ENCODE measurements around the gene NAT16.
"Not testable (repeated sequence)": the region's sequence is repeated elsewhere in the genome, so short reads cannot be mapped to it uniquely, and the experiment has no call there.

Gene NAT16

DNA sequence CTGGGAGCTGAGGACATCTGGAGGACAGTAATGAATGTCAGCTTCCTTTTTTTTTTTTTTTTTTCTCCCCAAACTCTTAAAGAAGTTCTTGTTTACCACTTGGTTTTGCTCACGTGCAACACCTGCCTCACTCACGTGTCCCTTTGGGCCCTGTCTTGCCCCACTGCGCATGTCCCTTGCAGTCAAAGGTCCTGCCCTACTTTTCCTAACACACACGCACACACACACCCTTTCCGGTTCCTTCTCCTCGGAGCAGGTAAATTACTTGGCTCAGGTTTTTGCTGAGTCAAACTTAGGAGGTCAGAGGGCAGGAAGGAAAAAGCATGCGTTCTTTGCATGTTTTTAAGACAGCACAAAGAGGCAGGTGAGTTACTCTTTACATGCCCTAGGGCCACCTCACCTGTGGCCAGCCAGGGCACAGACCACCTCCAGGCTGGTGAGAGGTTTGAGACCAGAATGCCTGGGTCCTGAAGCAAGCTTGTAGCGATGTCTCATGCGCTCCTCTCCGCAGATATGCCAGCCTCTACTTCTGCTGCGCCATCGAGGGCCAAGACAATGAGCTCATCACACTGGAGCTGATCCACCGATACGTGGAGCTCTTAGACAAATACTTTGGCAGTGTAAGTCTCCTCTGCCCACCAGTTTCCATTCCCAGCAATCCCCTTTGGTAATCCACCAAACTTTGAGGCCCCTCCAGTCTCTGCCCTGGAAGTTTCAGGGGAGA is 23.1 kb downstream of the NAT16 start:
- no peak for DNase-seq

DNA sequence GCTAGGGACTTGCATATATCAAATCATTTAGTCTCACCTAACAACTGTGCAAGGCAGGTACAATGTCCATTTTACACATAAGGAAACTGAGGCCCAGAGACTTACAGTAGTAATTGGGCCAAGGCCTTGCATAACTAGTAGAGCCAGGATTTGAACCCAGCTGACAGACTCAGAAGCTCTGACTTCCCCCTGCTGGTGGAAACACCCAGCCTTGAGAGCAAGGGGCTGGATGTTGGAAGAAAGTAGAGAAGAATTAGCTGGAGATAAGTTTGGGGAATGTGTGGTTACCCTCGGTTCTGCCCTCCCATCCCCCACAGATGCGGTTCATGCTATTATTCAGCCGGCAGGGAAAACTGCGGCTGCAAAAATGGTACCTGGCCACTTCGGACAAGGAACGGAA is 23.8 kb downstream of the NAT16 start:
- DNase-seq = no peak

DNA sequence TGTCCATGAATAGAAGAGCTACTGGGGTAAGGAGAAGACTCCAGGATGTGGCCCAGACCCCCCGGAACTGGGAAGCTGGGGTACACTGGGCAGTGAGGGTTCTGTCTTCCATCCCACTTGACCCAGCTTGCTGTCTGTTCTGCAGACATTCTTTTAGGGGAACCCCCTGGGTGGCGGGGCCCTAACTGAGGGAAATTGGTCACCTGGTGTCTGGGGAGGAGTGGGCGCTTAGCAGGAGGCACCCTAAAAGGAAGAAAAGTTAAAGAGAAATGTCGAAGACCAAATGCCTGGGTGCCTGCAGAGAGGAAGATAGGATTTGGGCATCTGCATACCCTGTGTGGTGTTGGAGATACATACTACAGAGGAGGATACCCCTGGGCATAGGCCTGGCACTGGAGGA is 24.8 kb downstream of the NAT16 start:
- no peak for DNase-seq

DNA sequence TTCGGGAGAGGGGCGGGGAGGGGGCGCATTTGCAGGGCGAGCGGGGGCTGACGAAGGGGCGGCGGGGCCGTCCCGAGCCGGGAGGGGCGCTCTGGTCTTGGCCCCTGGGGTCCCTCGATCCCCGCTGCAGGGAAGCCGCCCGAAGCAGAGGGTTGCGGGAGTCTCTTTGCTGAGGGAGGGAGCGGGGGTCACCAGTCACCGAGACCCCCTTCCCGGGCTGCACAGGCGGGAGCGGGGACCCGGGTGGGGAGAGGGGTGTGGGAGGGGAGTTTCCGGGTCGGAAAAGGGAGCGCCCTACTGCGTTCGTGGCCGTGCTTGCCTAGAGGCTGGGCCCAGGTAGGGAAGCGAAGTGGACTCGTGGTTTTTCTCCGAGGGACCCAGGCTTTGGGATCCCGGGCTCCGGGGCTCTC is 25.4 kb downstream of the NAT16 start:
- DNase-seq = no peak

DNA sequence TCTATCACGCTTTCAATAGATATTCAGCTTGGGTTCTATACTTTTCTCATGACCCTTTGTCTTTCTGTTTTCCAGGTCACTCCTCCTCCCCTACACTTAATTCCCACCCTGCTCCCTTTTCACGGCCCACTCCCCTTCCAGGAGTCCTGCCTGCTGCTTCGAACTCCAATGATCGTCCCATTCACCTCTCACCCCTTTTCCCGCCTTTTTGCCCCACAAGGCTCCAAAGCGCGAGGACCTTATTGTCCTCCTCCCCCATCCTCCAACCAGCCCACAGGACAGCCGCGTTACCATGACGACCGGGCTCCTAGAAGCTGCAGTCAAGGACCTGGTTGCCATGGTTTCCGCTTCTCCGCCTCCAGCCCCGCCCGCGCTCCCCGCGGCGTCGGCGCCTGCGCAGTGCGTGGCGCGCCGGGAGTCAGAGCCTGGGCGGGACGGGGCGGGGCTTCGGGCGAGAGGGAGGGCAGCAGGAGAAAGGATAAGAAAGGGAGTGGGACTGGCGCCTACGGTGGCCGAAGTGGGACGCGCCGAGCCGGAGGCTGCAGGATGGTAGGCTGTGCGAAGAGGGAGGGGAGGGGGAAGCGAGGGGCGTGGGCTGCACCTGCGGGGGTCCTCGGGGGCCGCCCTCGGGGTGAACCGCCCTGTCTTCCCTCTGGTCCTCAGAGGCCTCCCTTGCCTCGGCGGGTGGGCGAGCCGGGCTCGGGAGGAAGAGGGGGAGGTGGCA is 26.0 kb downstream of the NAT16 start, which contains the start of gene AP1S1:
TSS of gene AP1S1 (plus strand) at position 508 of the 724 bp plus-strand sequence. CDS start at position 547, 39 bp downstream.
- DNase-seq = peak; percentile 90 to 94

DNA sequence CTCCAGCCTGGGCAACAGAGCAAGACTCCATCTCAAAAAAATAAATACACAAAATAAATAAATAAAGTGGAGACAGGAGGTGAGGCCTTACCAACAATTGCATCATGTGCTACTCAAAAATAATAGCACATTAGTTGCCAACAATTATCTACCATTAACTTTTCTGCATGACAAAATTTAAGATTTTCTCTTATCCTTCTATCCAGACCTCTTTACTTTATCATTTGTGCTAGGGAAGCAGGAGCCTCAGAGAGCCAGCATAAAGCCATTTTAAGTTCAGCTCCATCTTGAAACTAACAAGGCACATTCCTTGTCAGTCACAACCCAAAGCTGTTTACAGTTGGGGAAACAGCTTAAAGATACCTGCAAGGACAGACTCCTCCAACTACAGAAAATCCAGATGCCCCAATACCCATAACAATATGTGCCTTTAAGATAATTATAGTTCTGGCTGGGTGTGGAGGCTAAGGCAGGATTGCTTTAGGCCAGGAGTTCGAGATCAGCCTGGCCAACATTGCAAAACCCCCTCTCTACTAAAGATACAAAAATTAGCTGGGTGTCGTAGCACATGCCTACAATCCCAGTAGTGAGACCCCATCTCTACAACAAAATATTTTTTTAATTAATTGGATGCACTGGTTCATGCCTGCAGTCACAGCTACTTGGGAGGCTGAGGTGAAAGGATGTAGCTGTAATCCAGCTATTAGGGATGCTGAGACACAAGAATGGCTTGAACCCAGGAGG is 28.0 kb downstream of the NAT16 start:
- no peak for DNase-seq

DNA sequence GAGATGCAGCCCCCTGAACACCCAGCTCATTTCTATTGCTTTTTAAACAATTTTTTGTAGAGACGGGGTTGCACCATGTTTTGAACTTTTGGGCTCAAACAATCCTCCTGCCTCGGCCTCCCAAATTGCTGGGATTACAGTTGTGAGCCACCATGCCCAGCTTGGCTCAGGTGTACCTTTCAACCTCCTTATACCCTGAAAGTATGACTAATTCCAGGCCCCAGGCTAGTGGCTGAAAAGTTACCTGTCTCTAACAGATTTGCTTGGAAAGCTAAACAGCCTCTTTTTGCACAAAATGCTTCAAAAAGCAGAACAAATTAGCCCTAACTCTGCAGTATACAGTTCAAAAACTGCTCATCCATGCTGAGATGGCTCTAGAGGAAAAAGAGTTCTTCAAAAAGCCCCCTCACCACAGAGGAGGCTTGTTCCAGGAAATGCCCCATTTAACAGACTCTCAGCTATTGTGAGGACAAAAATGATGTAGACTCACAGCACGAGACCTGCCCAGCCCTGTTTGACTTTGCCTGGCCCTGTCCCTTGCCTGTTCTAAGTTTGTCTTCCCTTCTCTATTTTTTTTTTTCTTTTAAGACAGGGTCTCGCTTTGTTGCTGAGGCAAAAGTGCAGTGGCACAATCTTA is 39.2 kb downstream of the NAT16 start:
- DNase-seq = no peak

DNA sequence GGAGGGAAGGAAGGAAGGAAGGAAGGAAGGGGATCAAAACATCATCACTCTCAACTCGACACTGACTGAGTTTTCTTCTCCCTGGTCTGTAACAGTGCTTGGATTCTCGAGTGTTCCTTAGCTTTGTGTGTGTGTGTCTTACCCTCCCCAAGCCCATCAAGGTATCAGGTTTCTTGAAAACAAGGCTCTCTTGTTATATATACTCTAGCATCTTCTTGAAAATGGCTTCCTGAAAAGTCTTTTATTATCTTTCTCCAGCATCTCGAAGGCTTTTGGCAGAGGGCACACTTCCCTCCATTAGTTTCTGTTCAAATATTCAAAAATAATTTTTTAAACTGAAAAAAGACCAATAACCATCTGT is 39.8 kb downstream of the NAT16 start:
- no peak for DNase-seq

DNA sequence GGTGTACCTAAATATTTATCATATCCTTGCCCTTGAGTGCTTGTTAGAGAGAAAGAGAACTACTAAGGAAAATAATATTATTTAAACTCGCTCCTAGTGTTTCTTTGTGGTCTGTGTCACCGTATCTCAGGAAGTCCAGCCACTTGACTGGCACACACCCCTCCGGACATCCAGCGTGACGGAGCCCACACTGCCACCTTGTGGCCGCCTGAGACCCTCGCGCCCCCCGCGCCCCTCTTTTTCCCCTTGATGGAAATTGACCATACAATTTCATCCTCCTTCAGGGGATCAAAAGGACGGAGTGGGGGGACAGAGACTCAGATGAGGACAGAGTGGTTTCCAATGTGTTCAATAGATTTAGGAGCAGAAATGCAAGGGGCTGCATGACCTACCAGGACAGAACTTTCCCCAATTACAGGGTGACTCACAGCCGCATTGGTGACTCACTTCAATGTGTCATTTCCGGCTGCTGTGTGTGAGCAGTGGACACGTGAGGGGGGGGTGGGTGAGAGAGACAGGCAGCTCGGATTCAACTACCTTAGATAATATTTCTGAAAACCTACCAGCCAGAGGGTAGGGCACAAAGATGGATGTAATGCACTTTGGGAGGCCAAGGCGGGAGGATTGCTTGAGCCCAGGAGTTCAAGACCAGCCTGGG is 41.8 kb downstream of the NAT16 start:
- DNase-seq = peak; percentile 16 to 58

DNA sequence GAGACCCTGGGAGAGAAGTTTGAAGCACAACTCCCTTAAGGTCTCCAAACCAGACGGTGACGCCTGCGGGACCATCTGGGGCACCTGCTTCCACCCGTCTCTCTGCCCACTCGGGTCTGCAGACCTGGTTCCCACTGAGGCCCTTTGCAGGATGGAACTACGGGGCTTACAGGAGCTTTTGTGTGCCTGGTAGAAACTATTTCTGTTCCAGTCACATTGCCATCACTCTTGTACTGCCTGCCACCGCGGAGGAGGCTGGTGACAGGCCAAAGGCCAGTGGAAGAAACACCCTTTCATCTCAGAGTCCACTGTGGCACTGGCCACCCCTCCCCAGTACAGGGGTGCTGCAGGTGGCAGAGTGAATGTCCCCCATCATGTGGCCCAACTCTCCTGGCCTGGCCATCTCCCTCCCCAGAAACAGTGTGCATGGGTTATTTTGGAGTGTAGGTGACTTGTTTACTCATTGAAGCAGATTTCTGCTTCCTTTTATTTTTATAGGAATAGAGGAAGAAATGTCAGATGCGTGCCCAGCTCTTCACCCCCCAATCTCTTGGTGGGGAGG is 42.4 kb downstream of the NAT16 start:
- DNase-seq = no peak

DNA sequence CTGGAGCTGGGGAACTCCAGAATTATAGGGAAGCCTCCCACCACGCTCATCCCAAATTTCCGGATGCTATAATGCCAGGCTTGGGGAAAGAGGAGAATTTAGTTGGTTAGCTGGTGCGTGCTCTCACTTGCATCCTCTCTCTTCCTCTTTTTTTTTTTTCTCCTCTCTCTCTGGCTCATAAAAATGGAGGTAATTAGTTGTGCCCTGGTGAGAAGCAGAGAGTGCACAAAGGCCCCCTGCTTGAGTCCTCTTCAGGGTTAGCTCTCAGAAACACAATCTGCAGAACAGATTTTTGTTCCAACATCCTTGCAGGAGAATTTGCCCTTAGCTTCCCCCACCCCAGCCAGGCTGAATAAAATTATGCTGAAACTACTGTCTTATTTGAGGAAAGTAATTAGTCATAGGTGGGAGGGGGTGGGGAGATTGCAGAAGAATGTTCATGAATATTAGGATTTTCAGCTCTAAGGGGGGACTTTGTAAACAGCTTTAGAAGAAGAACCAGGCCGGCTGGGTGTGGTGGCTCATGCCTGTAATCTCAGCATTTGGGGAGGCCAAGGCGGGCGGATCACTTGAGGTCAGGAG is 45.6 kb downstream of the NAT16 start:
- DNase-seq = no peak

DNA sequence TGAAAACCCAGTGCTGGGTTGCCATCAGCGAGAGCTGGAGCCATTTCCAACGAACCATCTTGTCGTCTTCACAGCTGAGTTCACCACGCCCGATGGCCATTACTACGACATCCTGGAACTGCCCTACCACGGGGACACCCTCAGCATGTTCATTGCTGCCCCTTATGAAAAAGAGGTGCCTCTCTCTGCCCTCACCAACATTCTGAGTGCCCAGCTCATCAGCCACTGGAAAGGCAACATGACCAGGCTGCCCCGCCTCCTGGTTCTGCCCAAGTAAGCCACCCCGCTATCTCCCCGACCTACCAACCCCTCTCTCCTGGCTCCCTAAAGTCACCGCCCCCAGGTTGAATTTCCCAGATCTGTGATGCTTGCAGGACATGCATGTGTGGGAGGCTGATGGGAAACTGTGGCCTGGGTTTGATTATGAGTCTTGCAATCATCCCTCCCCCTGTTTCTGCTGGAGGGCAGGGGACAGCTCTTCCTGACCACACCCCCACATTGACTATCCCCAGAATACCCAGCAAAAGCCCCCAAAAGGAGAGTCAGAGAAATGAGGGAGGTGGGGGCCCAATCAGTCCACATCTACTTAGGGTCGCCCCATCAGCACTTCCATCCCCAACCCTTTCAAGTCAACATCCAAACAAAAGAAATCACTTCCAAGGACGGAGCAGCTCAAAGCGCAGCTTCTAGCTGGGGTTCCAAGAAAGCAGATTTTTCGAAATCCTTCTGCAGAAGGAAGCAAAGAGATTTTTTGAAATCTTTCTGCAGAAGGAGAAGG is 46.3 kb downstream of the NAT16 start:
- DNase-seq = no peak

DNA sequence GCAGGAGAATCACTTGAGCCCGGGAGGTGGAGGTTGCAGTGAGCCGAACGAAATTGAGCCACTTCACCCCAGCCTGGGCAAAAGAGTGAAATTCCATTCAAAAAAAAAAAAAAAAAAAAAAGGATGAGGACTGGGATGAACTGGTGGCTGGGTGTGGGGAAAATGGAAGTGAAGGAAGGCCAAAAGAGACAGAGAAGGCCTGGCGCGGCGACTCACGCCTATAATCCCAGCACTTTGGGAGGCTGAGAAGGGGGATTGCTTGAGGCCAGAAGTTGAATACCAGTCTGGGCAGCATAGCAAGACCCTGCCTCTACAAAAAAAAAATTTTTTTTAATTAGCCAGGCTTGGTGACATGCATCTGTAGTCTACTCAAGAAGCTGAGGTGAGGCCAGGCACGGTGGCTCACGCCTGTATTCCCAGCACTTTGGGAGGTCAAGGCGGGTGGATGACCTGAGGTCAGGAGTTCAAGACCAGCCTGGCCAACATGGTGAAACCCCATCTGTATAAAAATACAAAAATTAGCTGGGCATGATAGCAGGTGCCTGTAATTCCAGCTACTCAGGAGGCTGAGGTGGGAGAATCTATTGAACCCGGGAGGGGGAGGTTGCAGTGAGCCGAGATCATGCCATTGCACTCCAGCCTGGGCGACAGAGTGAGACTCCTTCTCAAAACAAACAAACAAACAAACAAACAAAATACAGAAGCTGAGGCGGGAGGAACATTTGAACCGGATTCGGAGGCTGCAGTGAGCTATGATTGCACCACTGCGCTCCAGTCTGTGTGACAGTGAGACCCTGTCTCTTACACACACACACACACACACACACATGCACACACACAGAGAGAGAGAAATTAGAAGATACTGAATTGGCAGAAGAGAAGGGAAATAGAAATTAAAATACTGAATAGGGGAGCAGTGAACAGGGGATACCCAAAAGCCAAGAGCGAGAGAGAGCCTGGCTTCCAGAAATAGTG is 47.2 kb downstream of the NAT16 start:
- not testable (repeated sequence) for DNase-seq

DNA sequence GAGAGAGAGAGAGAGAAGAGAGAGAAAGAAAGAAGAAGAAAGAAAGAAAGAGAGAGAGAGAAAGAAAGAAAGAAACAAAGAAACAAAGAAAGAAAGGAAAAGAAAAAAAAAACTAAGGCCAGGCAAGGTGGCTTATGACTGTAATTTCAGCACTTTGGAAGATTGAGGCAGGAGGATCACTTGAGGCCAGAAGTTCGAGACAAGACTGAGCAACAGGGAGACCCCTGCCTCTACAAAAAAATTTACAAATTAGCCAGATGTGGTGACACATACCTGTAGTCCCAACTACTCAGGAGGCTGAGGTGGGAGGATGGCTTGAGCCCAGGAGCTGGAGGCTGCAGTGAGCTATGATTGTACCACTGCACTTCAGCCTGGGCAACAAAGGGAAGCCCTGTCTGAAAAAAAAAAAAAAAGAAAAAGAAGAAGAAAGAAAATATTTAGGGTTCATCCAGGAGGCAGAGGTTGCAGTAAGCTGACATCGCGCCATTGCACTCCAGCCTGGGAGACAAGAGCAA is 50.4 kb downstream of the NAT16 start:
- no peak for DNase-seq

DNA sequence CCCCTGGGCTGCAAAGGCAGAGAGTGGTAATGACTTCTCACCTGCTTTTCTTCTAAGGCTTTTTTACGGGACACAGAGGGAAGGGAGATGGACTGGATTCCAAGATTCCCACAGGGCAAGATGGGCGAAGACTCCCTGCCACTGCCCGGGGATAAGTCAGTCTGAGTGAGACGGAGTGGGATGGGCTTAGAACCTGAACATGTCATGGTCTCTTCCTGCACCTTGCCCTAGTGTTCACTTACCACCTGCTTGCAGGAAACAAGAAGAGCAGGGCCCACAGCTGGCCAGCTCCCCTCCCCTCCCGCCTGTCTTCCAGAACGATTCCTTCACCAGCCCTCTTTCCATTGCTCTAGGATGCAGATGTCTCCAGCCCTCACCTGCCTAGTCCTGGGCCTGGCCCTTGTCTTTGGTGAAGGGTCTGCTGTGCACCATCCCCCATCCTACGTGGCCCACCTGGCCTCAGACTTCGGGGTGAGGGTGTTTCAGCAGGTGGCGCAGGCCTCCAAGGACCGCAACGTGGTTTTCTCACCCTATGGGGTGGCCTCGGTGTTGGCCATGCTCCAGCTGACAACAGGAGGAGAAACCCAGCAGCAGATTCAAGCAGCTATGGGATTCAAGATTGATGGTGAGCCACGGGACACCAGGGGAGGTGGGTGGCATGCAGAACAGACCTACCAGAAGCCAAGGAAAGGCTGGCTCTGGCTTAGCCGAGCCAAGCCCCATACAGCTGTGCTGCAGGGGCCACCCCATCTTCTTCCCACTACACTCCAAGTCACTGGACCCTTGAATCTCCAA is 51.9 kb downstream of the NAT16 start:
- DNase-seq = no peak

DNA sequence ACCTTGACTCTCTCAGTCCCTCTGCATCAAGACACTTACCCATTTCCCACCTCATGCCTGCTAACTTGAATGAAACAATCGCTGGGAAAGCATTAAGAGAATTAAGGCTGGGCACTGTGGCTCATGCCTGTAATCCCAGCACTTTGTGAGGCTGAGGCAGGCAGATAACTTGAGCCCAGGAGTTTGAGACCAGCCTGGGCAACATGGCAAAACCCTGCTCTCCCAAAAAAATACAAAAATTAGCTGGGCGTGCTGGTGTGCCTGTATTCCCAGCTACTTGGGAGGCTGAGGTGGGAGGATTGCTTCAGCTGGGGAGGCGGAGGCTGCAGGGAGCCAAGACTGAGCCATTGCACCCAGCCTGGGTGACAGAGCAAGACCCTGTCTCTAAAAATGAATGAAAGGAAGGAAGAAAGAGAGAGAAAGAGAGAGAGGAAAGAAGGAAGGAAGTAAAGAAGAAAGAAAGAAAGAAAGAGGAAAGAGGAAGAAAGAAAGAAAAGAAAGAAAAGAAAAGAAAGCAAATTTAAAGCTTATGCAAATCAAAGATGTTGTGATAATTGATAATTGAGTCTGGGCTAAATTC is 52.5 kb downstream of the NAT16 start:
- no peak for DNase-seq

DNA sequence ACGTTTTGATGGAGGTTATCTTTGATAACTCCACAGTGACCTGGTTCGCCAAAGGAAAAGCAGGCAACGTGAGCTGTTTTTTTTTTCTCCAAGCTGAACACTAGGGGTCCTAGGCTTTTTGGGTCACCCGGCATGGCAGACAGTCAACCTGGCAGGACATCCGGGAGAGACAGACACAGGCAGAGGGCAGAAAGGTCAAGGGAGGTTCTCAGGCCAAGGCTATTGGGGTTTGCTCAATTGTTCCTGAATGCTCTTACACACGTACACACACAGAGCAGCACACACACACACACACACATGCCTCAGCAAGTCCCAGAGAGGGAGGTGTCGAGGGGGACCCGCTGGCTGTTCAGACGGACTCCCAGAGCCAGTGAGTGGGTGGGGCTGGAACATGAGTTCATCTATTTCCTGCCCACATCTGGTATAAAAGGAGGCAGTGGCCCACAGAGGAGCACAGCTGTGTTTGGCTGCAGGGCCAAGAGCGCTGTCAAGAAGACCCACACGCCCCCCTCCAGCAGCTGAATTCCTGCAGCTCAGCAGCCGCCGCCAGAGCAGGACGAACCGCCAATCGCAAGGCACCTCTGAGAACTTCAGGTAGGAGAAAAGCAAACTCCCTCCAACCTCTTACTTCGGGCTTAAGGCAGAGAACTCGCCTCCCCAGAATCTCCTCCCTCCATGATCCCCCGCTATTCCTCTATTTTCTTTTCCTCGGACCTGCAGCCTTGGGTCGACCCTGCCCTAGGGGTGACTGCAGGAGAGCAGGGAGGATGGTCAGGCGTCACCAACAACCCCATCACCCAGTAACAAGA is 53.2 kb downstream of the NAT16 start, which contains the start of gene SERPINE1:
TSS of gene SERPINE1 (plus strand) at position 454 of the 809 bp plus-strand sequence. CDS start 1,290 bp downstream, outside the sequence.
- DNase-seq = no peak
